GM12892 (cell line): ENCODE measurements around the gene RANGRF.
A peak's percentile ranks its signal among the peaks of the same experiment; 100 is the strongest.

Experiments used
- DNase-seq: peaks from one replicate; pipeline ENCODE4 v3.0.0; 2011; ENCODE audit not compliant: insufficient read length
- FAIRE-seq: peaks from 2 replicates; lab custom pipeline; 2011; peaks lifted over from hg19 to GRCh38; lab: Jason Lieb, UNC
- POLR2A ChIP-seq: IDR thresholded peaks from 2 replicates; pipeline ENCODE4 v1.6.1; 2011; ENCODE audit warnings: low read depth, low read length, control low read depth
- POLR2AphosphoS5 ChIP-seq: IDR thresholded peaks from 2 replicates; pipeline ENCODE4 v1.6.1; 2011; ENCODE audit warnings: low read depth, low read length, control low read depth
- TAF1 ChIP-seq: IDR thresholded peaks from 2 replicates; pipeline ENCODE4 v1.6.1; 2011; ENCODE audit warnings: low read depth, mild to moderate bottlenecking, control low read depth, low read length, borderline replicate concordance

Gene RANGRF

GRCh38 chr17:8277317-8277716, 11.2 kb upstream of the RANGRF start:
- FAIRE-seq (no peak), DNase-seq (no peak)
- no peak for TF ChIP-seq POLR2AphosphoS5
- TF ChIP-seq POLR2A = no peak
- TF ChIP-seq TAF1 = no peak

GRCh38 chr17:8282345-8282744, 6.1 kb upstream of the RANGRF start:
- TF ChIP-seq POLR2AphosphoS5 (no peak), TAF1 (no peak), POLR2A (no peak)
- FAIRE-seq (no peak), DNase-seq (no peak)

GRCh38 chr17:8283356-8283755, 5.1 kb upstream of the RANGRF start:
- TF ChIP-seq POLR2A = no peak
- TF ChIP-seq TAF1 = no peak
- TF ChIP-seq POLR2AphosphoS5 = no peak
- FAIRE-seq = no peak
- DNase-seq = no peak

GRCh38 chr17:8284126-8284525, 4.3 kb upstream of the RANGRF start:
- FAIRE-seq = no peak
- TF ChIP-seq POLR2A (no peak), TAF1 (no peak), POLR2AphosphoS5 (no peak)
- no peak for DNase-seq

DNA sequence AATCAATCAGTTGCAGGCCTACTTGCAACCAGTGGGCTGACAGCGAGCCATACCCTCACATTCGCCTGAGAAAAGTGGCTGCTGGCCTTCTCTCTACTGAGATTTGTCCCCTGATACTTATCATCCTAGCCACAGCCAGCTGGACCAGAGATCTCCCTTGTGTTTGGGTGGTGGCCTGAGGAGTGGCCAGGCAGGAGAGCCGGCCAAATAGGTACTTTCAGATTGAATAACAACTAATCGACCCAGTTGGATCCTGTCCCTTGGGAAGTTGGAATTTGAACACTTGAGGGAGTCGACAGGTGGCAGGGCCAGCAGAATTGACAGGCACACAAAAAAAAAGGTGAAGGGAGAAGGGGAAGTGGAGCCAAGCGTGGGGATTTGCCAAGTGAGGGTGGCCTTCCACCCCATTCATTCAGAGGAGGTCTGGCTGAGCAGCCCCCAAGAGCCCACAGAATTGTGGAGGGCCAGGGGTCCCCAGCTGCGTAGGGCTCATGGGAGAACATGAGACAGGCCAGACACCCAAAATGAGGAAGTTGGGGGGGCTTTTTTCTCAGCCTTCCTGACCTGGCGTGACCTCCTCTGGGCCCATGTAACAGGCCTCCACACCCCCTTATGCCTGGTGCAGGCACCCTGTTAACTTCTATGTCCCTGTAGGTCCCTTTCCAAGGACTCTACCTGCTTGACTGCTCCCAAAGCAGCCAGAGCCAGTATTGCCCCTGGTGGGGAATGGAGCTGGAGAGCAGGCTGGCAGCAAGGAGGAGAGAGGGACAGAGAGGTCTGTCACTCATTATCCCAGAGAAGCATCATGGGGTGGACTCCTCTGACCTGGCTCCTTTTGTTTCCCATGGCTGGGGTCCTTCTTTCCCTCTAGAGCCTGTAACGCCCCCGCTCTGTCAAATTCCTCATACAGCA, 2.9 kb upstream of the RANGRF start:
- TF ChIP-seq TAF1 (no peak), POLR2A (no peak), POLR2AphosphoS5 (no peak)
- FAIRE-seq (peak; percentile 14), DNase-seq (no peak)

DNA sequence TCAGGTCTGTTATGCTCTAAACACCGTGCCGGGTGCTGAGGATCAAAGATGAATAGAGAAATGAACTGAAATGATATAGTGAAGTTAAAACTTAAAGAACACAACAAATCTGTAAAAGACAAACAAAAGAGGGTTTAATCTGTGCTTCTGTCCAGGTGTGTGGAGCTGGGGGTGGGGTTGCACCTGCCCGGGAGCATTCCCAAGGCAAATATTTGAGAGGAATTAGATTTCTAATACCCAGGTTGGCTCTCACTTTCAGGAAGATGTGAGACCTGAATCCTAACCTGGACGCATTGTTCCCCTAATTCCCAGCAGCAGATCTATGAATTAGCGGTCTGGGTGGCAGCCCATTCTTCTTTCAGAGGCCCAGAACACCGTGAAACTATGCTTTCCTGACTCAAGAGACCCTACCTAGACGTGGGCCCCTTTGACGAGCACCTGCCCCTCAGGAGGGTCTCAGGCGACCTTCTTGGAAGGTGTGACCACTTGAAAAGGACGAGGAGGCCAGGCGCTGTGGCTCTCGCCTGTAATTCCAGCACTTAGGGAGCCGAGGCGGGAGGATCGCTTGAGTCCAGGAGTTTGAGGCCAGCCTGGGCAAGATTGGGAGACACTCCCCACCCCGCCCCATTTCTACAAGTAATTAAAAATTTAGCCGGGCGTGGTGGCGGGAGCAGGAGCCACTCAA, 677 bp upstream of the RANGRF start:
- DNase-seq (no peak), FAIRE-seq (peak; percentile 17)
- TF ChIP-seq POLR2AphosphoS5 (no peak), TAF1 (no peak), POLR2A (no peak)

GRCh38 chr17:8289103-8289397, 580 bp downstream of the RANGRF start:
- DNase-seq (no peak), FAIRE-seq (no peak)
- TF ChIP-seq POLR2AphosphoS5 (no peak), POLR2A (no peak)

- FAIRE-seq (no peak), DNase-seq (no peak)
- no peak for TF ChIP-seq POLR2AphosphoS5
- no peak for TF ChIP-seq TAF1
- no peak for TF ChIP-seq POLR2A
These were observed 1.6 kb downstream of the RANGRF start for GRCh38 chr17:8290043-8290442.

DNA sequence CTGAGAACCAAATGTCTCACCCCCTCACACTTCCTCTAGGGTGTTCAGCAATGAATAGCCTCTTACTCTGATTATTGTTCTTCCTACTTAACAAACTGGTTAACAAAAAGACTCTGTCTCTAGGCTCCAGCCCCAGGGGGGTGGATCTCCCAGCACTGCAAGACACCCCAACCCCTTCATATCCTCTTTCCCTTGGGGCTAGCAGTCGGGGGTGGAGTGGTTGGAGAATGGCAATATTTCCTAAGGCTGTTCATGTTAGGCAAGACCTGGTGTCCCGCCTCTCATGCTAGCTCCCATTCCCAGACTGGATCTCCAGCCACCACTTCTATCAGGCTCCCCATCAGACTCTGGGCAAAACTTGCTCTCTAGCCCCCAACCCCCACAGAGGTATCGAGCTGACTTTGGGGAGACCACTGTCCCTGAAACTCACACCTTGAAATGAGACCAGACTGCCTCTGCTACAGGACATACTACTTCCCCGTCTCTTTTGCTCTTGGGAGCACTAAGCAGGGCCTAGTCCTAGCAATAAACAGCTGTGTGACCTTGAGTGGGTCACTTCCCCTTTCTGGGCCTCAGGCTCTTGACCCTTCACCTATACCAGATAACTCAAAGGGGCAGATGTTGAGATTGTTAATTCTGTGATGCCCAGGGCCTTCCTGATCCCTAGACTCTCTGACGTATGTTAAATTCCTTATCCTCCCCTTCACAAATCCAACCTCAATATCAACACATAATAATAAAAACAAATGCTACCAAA, 4.3 kb downstream of the RANGRF start:
- DNase-seq (no peak), FAIRE-seq (no peak)
- no peak for TF ChIP-seq POLR2AphosphoS5
- TF ChIP-seq POLR2A = no peak
- TF ChIP-seq TAF1 = no peak

- DNase-seq (no peak), FAIRE-seq (no peak)
- TF ChIP-seq POLR2A (no peak), TAF1 (no peak), POLR2AphosphoS5 (no peak)
These were observed 5.9 kb downstream of the RANGRF start for GRCh38 chr17:8294361-8294760.

- TF ChIP-seq POLR2AphosphoS5 (no peak), POLR2A (no peak), TAF1 (no peak)
- DNase-seq (no peak), FAIRE-seq (no peak)
These were observed 6.4 kb downstream of the RANGRF start for GRCh38 chr17:8294814-8295316.
